ENCODE measurements around the gene CEP89.
"Not testable (repeated sequence)": the region's sequence is repeated elsewhere in the genome, so short reads cannot be mapped to it uniquely, and the experiment has no call there.

Gene CEP89

GRCh38 chr19:32868206-32868950, 103.4 kb downstream of the CEP89 start:
- no peak for DNase-seq

GRCh38 chr19:32867436-32867835, 104.3 kb downstream of the CEP89 start:
- not testable (repeated sequence) for DNase-seq

- DNase-seq: no peak
Observed at GRCh38 chr19:32866564-32867265, 105.0 kb downstream of the CEP89 start.

GRCh38 chr19:32866061-32866460, 105.7 kb downstream of the CEP89 start:
- no peak for DNase-seq

- DNase-seq: no peak
Observed at GRCh38 chr19:32865326-32865725, 106.4 kb downstream of the CEP89 start.

GRCh38 chr19:32864318-32865007, 107.3 kb downstream of the CEP89 start:
- DNase-seq: no peak

- no peak for DNase-seq
Observed at GRCh38 chr19:32863841-32864240, 107.9 kb downstream of the CEP89 start.

- no peak for DNase-seq
Observed at GRCh38 chr19:32863301-32863700, 108.5 kb downstream of the CEP89 start.

GRCh38 chr19:32862741-32863140, 109.0 kb downstream of the CEP89 start:
- DNase-seq: no peak

GRCh38 chr19:32862173-32862572, 109.6 kb downstream of the CEP89 start:
- DNase-seq: no peak

- DNase-seq: no peak
Observed at GRCh38 chr19:32861596-32861995, 110.2 kb downstream of the CEP89 start.

GRCh38 chr19:32859591-32859990, 112.2 kb downstream of the CEP89 start:
- no peak for DNase-seq

GRCh38 chr19:32858559-32858958, 113.2 kb downstream of the CEP89 start:
- DNase-seq: no peak

- DNase-seq: no peak
Observed at GRCh38 chr19:32858155-32858554, 113.6 kb downstream of the CEP89 start.

GRCh38 chr19:32857584-32857983, 114.2 kb downstream of the CEP89 start:
- DNase-seq: no peak

- not testable (repeated sequence) for DNase-seq
Observed at GRCh38 chr19:32856818-32857217, 114.9 kb downstream of the CEP89 start.

GRCh38 chr19:32852216-32852615, 119.5 kb downstream of the CEP89 start:
- no peak for DNase-seq

- not testable (repeated sequence) for DNase-seq
Observed at GRCh38 chr19:32848035-32848434, 123.7 kb downstream of the CEP89 start.

GRCh38 chr19:32843716-32844245, 128.0 kb downstream of the CEP89 start:
- no peak for DNase-seq

- DNase-seq: no peak
Observed at GRCh38 chr19:32842061-32842460, 129.7 kb downstream of the CEP89 start.

- DNase-seq: no peak
Observed at GRCh38 chr19:32837531-32837930, 134.2 kb downstream of the CEP89 start.

GRCh38 chr19:32833388-32833787, 138.4 kb downstream of the CEP89 start:
- DNase-seq: not testable (repeated sequence)

- not testable (repeated sequence) for DNase-seq
Observed at GRCh38 chr19:32832825-32833224, 138.9 kb downstream of the CEP89 start.

GRCh38 chr19:32832094-32832493, 139.7 kb downstream of the CEP89 start:
- DNase-seq: not testable (repeated sequence)

All from fibroblast of upper back skin (primary cell).